Stimulated activated CD8-positive, alpha-beta memory T cell treated with anti-CD3 and anti-CD28 coated beads, Interleukin-12 subunit alpha, Interleukin-12 subunit beta, amount 100 ng/mL, for 24 hours (primary cell): ENCODE data around the gene EIF1.
A peak's percentile ranks its signal among the peaks of the same experiment; 100 is the strongest.
"Not testable (repeated sequence)": the region's sequence is repeated elsewhere in the genome, so short reads cannot be mapped to it uniquely, and the experiment has no call there.

Experiments used
- DNase-seq: peaks from one replicate; pipeline ENCODE4 v3.0.0-alpha.2; 2020; ENCODE audit errors: extremely low read depth

Gene EIF1

DNA sequence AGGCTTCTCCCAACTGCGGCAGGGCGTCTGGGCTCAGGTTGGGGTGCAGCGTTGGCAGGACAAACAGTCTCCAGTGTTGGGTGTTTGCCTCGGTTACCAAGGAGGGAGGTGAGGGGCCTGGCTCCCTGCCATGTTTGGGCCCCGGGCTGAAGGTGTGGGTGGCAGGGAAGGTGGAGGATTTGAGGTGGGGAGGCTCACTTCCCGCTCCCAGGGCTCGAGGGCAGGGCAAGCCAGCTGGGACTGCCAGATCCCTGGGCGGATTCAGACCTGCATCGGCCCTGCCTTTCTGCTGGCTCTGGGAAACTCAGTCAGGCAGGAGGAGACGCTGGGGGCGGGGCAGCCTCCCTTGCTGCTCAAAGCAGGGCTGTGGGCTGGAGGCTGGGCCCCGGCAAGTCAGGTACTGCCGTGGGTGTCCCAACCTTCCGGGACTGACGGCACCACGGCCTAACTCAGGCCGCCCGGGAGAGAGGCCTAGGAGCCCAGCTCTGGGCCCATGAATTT, 33.0 kb upstream of the EIF1 start:
- no peak for DNase-seq

DNA sequence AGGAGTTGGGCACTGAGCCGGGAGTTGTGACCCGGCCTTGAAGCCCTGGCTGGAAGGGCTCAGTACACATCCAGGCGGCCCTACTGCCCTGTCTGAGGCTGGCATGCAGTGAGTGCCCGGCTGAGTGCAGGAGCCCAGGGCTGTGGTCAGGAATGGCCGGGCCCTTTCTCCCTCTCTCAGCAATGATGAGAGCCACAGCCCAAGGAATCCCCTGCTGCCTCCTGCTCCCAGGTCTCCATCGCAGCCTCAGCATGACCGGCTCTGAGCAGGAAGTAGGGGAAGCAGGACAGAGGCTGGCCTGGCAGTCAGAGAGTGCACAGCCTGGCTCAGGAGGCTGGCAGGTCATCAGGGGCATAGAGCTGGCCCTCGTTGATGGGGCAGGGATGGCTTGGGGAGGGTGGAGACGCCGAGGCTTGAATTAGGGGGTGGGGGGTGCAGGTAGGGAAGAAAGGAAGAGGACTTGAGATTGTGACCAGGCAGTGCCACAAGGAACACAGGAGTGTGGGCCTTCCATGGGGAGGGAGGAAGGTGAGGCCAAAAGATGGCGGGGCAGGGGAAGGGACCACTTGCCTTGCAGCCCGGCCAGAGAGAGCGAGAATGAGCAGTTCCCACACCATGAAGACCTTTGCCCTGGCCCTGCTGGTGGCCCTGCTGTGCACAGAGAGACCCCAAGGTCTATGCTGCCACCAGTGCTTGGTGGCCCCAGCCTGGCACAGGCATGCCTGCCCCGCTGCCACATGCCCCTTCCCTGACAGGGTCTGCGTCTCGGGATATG, 32.2 kb upstream of the EIF1 start:
- DNase-seq, result no peak

DNA sequence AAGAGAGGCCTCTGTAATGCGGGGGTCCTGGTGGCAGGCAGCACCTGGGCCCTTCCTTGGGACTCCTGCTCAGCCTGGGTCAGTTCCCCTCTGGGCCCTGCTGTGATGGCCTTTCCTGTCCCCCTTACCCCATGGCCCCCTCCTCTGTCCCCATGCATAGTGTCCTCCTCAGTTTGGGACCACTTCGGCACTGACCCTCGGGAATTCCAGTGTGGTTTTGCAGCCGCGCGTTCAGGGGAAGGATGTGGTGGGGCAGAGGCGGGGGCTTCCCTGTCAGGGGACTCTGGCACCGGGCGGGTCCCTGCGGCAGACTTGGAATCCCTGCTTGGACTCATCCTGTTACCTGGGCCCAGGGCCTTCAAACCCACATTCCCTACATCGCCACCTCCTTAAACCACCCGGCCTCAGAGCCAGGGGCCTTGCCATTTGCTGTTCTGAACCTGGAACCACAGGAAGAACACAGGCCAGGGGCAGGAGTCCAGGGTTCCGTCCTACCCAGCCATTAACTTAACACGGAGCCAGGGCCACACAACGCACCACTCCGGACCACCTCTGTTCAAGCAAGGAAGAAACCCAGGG, 31.4 kb upstream of the EIF1 start:
- DNase-seq, result no peak

DNA sequence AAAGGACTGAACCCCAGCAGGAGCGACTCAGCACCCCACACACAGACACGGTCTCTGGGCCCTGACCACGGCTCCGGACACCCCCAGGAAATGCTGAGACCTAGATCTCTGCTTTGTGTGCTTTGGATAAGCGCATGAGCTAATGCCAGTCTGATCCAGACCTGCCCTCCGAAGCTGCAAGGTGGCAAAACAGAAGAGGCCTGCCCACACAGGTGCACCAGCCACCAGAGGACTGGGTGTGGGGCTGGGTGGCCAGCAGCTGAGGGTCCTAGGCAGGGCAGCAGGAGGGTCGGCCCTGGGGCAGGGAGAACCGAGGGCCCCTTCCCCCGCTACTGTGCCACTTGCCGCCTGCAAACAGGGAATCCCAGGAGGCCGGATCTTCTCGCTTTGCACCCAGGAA, 30.7 kb upstream of the EIF1 start:
- no peak for DNase-seq

DNA sequence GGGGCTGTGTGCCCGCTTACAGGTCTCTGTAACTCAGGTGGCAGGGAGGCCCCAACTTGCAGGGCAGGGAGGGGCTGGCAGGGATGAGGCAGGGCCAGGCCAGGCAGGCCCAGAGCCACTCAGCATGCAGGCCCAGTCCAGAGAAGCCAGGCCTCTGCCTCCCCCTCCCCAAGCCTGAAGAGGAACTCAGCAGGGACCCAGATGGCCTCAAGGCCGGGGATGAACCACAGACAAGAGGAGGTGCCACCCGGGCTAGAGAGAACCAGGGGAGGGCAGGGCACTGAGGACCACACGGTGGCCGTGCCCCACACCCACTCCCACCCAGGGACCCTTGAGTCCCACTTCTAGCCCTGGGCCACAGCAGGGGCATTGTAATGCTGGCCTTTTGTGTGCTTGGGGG, 29.8 kb upstream of the EIF1 start:
- DNase-seq, result no peak

DNA sequence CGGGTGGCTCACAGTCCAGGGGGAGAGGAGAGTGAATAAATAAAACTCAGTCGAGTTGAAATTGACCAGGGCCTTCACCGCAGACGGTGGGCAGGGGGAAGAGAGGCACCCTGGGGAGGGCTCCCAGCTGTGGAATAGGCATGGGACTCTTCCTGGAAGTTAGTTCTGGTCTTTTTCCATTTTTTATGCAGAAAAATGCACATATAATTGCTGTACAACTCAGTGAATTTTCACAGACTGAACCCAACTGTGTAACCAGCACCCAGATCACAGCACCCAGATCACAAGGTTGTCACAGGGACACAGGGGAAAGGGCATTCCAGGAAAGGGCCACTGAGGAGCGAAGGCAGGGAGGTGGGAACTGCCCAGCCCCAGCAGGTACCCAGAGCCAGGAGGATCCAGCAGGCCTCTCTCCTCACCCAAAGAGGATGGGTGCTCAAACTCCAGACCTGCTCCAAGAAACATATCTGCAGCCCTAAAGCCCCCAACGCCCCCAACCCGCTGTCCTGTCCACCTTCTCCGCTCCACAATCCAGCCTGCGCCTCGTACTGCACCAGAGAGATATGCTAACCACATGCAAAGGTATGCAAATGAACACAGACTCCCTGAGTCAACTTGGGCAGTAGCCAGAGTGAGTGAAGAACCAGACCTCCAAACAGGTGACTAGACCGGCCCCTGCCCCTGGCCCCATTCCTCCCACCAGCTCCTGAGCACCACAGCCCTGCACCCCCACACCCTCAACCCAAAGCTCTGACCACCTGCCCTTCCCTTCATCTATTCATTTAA, 29.1 kb upstream of the EIF1 start:
- no peak for DNase-seq

DNA sequence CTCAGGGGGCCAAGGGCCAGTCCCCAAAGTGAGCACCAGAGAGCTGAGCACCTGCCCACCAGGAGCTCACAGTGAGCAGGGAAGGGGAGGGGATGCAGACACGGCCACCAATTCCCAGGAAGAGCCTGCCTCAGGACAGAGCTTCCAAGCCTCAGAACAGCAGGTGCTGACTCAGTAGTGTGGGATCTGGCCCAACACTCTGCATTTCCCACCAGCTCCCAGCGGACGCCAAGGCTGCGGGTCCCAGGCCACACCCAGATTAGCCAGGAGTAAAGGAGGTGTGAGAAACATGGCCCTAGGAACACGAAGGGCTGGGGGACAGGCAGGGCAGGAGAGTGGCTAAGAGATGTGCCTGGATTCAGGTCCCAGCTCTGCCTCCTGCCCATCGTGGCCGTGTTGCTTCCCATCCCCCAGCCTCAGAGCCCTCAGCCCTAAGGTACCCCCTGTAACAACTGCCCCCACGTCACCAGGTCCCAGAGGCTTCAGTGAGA, 28.4 kb upstream of the EIF1 start:
- DNase-seq, result no peak

DNA sequence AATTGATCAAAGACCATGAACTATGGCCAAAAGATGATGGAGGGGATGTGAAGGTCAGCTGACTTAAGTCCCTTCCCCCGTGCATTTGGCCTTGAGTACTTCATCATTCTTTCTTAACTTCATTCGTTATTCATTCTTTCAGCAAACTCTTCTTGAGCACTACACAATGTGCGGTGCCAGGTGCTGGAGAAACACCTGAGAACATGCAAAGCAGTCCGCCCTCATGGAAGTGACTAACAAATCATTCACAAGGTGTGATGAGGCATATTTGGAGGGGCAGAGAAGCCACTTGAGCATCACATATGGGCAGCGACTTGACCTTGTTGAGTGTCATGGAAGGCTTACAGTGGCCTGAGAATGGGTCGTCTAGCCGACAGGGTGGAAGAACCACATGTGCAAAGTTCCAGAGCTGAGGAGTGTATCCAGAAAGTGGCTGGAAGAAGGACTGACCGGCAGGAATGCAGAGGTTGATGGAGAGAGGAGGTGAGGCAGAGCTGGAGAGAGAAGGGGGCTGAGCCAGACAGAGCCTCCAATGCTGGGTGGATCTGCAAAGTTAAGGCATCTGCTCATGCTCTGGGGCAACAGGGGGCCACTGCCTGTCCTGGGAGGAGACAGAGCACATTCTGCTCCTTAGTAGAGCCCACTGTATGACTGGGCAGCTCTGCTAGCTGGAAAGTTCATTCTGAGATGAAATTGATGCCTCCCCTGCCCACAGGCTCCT, 25.1 kb upstream of the EIF1 start:
- no peak for DNase-seq

DNA sequence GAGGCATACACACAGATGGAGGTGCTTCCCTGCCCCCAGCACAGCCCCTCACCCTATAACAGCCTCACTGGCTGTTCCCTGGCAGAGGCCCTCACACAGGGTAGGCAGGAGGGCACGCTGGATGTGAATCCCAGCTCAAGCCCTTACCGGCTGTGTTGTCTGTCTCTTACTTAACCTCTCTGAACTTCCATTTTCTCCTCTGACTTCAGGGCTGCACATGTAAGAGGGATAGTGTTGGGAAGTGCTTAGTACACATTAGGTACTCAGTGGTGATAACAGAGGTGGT, 24.6 kb upstream of the EIF1 start:
- DNase-seq, result no peak

DNA sequence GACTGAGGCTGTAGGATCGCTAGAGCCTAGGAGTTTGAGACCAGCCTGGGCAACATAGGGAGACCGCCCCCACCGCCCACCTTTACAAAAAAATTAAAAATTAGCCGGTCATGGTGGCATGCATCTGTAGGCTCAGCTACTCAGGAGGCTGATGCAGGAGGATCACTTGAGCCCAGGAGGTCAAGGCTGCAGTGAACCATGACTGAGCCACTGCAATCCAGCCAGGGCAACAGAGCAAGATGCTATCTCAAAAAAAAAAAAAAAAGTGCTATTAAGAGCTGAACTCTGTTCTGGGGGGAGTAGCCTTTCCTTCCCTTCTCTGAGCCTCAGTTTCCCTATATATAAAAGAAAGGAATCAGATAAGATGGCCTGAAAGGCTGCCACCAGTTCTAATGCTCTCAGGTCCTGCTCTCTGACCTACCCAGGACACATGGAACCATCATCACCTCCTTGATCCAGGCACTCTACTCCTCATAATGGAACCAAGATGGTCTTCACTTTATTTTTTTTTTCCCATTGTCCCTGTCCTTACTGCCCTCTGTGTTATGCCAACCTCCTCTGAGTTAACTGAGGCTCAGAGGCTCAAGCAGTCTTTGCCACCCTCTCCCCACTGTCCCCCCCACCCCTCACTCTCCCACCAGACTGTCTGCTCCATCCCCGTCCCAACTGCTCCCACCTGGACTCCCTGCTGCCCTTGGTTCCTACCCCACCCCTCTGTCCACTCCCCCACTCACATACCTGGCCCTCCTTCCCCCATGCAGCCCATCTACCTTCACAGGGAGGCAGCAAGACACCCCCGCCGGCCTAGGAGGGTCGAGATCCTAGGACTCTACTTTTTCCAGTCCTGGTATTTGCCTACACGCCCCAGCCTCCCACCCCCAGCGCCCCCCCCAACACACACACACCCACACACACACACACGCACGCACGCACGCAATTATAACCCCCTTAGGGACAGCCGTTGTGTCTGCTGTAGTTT, 23.8 kb upstream of the EIF1 start:
- no peak for DNase-seq

DNA sequence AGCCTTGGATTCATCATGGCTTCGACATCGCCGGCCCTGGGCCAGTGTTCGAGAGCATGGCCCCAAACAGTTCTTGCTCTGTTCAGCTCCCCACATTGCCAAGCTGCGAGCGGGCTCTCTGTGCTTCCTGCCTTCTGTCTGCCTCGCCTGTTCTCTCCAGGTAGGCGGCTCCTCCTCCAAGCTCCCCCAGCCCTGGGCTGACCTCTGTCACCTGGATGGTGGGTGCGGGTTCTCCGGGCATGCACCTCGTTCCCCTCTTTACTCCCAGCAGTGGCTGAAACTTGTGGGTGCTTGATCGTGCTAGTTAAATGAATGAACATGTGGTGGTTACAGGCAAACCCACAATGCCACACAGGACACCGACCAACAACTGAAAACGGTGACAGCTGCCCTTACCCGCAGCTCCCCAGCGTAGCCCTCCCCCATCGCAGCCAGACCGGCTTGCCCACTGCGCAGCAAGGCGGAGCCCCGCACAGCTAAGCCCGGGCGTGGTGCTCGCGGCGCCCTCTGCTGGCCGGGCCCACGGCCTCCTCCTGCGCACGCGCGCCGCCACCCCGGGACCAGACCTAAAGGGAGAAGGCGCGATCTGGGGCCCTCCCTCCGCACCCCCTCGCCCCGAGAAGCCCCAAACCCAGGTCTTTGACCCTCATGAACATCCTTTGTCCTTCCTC, 23.0 kb upstream of the EIF1 start:
- DNase-seq, result peak; percentile 77

DNA sequence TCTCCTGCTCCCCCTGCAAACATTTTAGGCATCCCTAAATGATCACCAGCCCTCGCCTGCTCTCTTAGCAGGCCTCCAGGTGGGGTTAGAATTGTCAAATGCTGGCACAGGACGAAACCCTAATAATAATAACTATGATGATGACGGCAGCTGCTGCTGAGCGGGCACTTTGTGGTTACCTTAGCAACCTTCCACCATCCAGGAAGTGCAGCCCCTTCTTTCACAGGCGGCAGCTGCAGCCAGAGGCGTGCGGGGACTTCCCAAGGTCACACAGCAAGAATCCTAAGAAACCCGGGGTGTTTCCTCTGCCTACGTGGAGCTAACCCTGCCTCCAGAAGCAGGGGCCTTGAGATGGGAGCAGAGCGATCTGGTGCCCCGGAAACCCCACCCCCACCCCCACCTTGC, 22.4 kb upstream of the EIF1 start:
- DNase-seq, result peak; percentile 39

DNA sequence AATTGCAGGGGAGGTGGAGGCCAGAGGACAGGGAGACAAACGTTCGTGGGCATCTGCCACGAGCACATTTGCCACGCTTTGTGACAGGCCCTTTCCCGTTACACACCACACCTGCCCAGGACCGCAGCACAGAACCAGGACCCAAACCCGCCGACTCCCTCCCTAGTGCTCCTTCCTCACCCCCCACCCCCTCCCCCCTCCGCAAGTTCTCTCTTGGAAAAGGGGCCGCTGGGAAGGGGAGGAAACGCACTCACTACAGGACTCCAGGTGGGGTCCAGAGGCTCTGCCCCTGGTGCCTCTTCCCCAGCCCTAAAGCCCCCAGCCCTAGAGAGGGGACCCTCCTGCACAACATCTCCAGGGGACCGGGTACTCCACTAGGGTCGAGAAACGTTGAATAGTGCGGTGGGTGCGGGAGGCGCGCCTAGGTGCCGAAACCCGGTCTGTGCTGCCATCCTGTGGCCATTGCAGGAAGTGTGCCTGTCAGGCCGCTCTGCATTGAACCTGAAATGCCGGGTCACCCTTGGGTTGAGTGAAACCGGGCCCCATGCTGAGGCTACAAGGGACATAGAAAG, 21.9 kb upstream of the EIF1 start:
- DNase-seq, result peak; percentile 60

DNA sequence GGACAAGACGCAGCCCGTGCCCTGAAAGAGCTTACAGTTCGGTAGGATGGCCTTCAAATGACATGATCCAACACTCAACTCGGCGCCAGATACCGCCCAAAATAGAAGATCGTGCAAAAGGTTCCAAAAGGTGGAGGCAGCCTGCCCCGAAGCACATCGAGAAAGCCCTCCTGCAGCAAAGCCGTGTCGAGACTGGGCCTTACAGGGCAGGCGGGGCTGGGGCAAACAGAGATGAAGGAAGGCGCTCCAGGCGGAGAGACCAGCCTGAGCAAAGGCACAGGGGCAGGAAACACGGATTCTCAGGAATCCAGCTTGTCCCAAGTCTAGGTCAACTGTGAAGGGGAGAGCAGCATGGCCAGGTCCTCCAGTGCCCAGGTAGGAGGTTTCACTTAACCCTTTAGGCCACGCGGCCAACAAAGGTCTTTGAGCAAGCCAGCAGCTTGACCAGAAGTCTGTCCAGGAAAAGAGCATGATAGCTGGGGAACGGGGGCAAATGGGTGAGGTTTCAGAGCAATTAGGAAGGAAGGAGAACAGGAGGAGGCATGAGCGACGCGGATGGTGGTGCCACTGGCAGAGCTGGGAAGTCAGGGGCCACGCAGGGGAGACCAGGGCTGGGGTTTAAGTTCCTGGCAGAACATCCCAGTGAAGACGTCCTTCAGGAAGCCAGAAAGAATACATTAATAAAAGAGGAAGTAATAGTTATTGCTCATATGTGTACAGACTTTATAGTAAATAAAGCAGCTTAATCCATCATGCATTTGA, 21.2 kb upstream of the EIF1 start:
- DNase-seq, result no peak

DNA sequence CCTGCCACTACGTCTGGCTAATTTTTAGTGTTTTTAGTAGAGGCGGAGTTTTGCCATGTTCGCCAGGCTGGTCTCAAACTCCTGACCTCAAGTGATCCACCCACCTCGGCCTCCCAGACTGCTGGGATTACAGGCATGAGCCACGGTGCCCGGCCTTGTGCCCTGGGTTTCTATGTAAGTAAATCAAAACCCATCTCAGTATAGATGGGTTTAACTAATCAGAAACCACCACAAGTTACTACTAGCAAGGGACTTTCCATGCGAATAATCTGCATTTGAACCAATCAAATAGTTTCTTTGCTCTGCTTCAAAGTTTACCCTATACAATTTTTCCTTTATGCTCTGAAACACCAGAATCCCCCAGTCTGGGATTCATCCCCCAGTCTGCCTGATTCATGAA, 16.5 kb upstream of the EIF1 start:
- DNase-seq, result no peak

DNA sequence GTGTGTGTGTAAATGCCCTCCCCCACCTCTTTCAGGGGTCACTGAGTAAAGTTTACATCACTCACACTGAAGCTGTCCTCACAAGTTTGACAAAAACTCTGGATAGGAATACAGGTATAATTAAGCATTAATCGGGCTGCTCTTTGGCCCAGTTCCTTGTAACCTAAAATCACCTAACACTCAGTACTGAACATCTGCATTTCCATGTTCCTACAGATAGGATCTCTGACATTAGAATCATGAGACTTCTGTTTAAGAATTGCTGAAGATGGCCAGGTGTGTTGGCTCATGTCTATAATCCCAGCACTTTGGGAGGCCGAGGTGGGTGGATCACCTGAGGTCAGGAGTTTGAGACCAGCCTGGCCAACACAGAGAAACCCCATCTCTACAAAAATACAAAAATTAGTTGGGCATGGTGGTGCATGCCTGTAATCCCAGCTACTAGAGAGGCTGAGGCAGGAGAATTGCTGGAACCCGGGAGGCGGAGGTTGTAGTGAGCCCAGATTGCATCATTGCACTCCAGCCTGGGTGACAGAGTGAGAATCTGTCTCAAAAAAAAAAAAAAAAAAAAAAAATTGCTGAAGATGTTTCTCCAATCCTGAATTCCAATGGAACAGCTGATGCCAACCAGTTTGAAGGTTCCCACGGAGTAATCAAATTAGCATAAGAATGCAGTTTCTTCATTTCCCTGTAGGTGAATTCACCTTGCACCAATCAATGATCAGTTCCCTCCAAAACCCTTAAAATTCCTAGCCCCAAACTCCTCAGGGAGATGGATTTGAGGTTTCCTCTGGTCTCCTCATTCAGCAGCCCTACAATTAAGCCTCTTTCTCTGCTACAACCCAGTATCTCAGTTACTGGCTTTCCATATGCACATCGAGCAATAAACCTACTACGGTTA, 13.3 kb upstream of the EIF1 start:
- DNase-seq, result not testable (repeated sequence)

DNA sequence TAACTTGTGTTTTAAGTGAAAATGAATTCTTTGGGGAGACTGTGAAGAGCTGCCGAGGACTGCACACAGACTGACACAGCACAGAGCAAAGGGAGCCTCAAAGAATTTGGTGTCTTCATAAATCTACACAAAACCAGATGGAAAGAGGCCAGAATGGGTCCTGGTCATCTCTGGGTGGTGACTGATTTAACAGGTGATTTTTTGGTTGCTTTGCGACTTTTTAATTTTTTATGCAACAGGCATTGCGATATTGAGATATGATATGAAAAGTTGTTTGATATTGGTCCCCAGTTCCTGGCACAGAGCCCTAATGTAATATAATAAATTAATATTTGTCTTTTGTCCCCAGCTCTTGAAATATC, 12.6 kb upstream of the EIF1 start:
- DNase-seq, result no peak

DNA sequence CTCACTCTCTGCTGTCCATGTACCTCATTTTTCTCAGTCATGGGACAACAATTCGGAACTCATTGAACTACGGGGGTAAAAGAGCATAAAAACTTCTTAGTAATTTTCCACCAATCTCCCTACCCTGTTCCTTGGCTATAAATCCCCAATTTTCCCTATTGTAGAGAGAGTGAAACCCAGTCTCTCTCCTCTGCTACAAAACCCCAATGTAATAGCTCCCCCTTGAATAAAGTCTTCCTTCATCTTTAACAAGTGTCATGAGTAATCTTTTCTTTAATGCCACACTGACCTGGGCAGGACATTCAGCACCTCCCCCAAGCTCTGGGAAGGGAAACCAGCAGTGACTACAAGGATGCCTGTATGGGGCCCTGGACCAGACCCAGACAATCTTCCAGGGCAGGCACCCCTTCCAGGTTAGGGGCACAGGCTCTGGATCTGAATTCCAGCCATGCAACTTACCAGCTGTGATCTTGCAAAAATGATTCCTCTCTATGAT, 10.2 kb upstream of the EIF1 start:
- no peak for DNase-seq
